GM12892 (cell line): ENCODE data around the gene ATF7.

ENCODE experiments used
- DNase-seq: peaks from one replicate; pipeline ENCODE4 v3.0.0; 2011; ENCODE audit not compliant: insufficient read length
- FAIRE-seq: peaks from 2 replicates; lab custom pipeline; 2011; peaks lifted over from hg19 to GRCh38; lab: Jason Lieb, UNC
- POLR2A ChIP-seq: IDR thresholded peaks from 2 replicates; pipeline ENCODE4 v1.6.1; 2011; ENCODE audit warnings: low read depth, low read length, control low read depth
- POLR2AphosphoS5 ChIP-seq: IDR thresholded peaks from 2 replicates; pipeline ENCODE4 v1.6.1; 2011; ENCODE audit warnings: low read depth, low read length, control low read depth
- TAF1 ChIP-seq: IDR thresholded peaks from 2 replicates; pipeline ENCODE4 v1.6.1; 2011; ENCODE audit warnings: low read depth, mild to moderate bottlenecking, control low read depth, low read length, borderline replicate concordance

The ATF7 gene

DNA sequence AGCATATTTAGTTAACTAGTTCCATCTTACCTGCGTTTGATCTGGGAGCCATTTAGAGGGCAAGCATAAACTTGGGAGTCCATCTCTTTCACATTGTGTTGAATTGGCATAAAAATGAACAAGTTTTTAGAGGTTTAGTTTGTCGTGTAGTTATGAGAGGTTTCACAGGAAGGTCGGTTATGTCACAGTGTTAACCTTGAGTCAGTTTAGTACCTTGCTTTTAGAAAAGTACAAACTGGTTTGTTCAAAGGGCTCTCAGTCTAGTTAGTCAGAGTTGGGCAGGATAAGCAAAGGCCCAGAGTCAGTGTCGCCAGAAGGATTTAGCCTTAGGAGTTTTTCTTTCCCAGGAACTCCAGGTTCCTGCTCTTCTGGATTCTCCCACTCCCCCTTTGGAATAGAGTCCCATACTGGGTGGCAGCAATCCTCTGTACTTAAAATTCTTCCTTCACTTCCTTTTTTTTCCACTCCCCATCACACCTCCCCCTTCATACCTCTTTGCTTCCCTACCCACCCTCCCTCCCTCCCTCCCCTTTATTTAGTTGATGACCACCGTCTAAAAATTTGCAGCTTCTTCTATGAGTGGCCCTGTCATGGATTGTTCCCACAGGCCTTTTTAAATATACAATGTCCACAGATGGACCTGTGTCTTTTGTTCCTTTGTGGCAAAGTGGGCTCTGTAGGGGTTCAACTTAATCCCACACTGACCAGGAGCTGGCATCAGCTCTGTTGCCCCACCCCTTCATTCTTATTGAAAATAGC is 162.2 kb downstream of the ATF7 start:
- FAIRE-seq (no peak), DNase-seq (no peak)
- TF ChIP-seq TAF1 (no peak), POLR2A (0 out of 2 replicates have a peak, but pooled peaks have one; percentile 6)

DNA sequence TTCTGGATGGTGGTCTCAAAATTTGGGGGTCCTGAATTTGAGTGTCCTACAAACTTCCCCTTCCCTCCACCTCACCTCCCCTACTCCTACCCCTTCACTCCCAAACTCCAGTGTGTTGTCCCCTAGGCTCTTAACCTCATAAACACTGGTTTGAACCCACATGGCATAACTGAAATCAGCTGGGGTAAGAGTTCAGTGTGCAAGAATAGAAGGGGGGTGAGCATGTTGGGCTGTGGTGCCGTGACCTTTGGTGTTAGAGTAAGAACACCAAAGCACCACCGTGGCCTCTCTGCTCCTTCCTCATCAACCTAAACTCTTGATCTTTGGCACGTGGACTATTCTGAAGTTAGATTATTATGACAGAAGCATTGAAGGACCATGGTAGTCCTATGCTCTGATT is 163.2 kb downstream of the ATF7 start:
- DNase-seq (no peak), FAIRE-seq (no peak)
- peak; percentile 43; the same call in 1 of the 2 replicates for TF ChIP-seq POLR2A
- no peak for TF ChIP-seq TAF1
- 0 out of 2 replicates have a peak, but pooled peaks have one; percentile 28 for TF ChIP-seq POLR2AphosphoS5

DNA sequence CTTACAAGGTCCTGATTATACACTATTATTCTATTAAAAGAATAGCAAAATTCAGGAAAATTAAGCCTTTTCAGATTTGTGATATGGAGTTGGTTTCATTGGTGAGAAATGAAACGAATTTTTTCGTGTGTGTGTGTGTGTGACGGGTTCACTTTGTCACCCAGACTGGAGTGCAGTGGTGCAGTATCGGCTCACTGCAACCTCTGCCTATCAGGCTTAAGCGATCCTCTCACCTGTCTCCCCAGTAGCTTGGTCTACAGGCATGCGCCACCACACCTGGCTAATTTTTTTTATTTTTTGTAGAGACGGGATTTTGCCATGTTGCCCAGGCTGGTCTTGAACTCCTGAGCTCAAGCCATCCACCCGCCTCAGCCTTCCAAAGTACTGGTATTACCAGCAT is 164.6 kb downstream of the ATF7 start:
- TF ChIP-seq POLR2AphosphoS5: no peak
- TF ChIP-seq POLR2A: 0 out of 2 replicates have a peak, but pooled peaks have one; percentile 32
- DNase-seq: no peak

DNA sequence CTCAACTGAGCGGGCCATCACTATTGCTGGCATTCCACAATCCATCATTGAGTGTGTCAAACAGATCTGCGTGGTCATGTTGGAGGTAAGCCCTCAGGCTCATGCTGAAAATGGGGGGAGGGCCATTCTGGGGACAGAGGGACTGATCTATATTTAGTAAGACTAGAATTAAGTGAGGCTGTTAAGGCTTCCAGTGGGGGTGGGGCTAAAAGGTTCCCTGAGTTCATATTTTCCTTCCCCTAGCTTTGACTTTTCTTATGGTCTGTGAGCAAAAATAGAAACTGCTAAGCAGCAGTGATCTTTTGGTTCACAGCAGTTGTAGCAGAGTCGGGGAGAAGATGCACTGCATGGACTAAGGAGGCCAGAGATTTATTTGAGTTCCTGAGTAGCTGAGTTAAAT is 165.1 kb downstream of the ATF7 start:
- TF ChIP-seq POLR2A: peak; percentile 33
- TF ChIP-seq POLR2AphosphoS5: peak; percentile 70
- TF ChIP-seq TAF1: no peak
- no peak for FAIRE-seq
- no peak for DNase-seq

More for the DNA sequence above, 164.6 kb downstream of the ATF7 start:
- FAIRE-seq: no peak

DNA sequence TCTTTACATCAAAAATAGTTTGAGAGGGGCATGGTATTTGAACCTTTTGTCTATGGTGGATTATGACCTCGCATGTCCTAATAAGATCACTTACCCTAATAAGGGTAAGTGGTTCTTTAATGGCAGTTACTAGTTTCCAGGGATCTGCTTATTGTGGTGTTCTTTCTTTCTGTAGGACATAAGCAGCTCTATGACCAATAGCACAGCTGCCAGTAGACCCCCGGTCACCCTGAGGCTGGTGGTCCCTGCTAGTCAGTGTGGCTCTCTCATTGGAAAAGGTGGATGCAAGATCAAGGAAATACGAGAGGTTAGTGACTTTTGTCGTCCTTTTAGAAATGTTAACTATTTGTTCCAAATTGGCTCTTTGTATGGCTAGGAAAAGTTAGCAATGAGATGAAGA is 167.1 kb downstream of the ATF7 start:
- DNase-seq: no peak
- TF ChIP-seq POLR2A (no peak), POLR2AphosphoS5 (no peak), TAF1 (no peak)
- FAIRE-seq: no peak
